Panc1 (cell line): ENCODE results near the gene ZNF76.

Experiments
- CTCF ChIP-seq: fragments of 450-650 bp; IDR thresholded peaks from 2 replicates; pipeline ENCODE4 v1.5.1; 2017; ENCODE audit warnings: mild to moderate bottlenecking
- POLR2AphosphoS5 ChIP-seq: IDR thresholded peaks from 2 replicates; pipeline ENCODE4 v1.6.1; 2012; ENCODE audit warnings: mild to moderate bottlenecking, low read depth, low read length, moderate library complexity
- REST ChIP-seq, 2 experiments: IDR thresholded peaks; 2 replicates each; pipeline ENCODE4 v1.6.1; 2011 to 2012; ENCODE audit warnings: low read depth in 2 of 2, control low read depth in 1 of 2, low read length in 1 of 2, mild to moderate bottlenecking in 1 of 2, moderate library complexity in 1 of 2; ENCODE audit not compliant: insufficient read depth in 1 of 2
- SIN3A ChIP-seq: IDR thresholded peaks from 2 replicates; pipeline ENCODE4 v1.6.1; 2012; ENCODE audit warnings: low read depth, mild to moderate bottlenecking, low read length, moderate library complexity, borderline replicate concordance; ENCODE audit not compliant: insufficient read depth

- TF ChIP-seq POLR2AphosphoS5 (no peak), CTCF (no peak), REST (IDR thresholded peaks at IDR 0.05; ENCODE audit: insufficient read depth in 1 of 2, low read depth in 2 of 2, low read length in 1 of 2) (no peak), SIN3A (no peak)
These were observed 24.6 kb upstream of the ZNF76 start for GRCh38 chr6:35234901-35235300.
